HG02798 (cell line): ENCODE measurements around the gene SSRP1.
"Not testable (repeated sequence)": the region's sequence is repeated elsewhere in the genome, so short reads cannot be mapped to it uniquely, and the experiment has no call there.

Source experiments
- ATAC-seq: cut with Tn5 transposase; IDR thresholded peaks from one replicate; pipeline ENCODE4 v1.9.1; 2021; ENCODE audit warnings: mild to moderate bottlenecking; ENCODE audit not compliant: unreplicated experiment, poor library complexity

Gene SSRP1

DNA sequence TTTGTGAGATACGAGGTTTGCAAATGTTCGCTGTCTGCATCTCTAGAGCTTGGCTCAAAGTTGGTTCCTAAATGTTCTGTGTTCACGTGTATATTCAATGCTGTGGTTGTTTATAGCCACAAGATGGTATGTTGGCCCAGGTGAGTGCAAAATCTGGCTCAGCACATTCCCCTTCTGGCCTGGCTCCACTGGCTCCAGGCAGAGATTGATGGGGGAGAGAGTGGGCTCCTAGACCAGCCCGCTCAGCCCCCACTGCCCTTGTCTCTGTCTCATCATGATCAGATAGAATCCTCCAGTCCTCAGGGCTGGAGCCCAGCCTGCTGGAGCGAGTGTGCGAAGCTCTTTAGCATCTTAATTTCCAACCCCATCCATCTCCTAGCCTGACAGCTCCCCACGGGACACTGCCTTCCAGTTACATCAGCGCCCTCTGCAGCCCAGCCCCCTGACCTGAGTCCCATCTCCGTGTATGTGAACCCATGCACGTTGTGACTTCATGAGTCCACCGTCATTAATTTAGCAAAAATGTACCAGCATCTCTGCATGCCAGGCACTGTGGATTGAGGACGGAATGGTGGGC, 4.4 kb upstream of the SSRP1 start:
- ATAC-seq = no peak

- ATAC-seq = no peak
Measured at GRCh38 chr11:57339328-57339727, 3.6 kb upstream of the SSRP1 start.

- no peak for ATAC-seq
Measured at GRCh38 chr11:57338142-57338541, 2.5 kb upstream of the SSRP1 start, which contains the start of gene P2RX3. TSS of gene P2RX3 (plus strand) at chr11:57338352. CDS start at chr11:57338551, 199 bp downstream.

DNA sequence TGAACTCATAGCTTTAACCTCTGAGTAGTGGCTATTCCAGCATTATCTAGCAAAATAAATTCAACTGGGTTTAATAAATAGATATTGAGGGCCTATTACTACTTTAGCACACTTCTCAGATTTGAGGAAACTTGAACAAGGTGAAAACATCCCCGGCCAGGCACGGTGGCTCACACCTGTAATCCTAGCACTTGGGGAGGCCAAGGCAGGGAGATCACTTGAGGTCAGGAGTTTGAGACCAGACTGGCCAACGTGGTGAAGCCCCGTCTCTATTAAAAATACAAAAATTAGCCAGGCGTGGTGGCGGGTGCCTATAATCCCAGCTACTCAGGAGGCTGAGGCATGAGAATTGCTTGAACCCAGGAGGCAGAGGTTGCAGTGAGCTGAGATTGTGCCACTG, 1.2 kb upstream of the SSRP1 start:
- ATAC-seq = not testable (repeated sequence)

GRCh38 chr11:57336111-57336666, 497 bp upstream of the SSRP1 start:
- no peak for ATAC-seq

DNA sequence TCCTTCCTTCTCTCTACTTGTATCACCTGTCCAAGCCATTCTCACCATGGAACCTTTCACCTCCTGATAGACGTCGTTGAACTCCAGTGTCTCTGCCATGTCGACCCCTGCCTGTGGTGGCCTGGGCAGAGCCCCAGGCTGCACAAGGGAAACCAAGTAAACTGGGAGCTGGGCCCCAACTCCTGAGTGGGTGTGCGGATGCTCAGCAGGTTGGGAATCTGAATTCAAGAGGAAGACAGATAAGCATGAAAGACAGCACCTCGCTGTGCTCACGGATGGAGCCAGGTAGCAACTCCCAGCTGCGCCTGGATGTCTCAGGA, 709 bp downstream of the SSRP1 start:
- ATAC-seq = no peak

DNA sequence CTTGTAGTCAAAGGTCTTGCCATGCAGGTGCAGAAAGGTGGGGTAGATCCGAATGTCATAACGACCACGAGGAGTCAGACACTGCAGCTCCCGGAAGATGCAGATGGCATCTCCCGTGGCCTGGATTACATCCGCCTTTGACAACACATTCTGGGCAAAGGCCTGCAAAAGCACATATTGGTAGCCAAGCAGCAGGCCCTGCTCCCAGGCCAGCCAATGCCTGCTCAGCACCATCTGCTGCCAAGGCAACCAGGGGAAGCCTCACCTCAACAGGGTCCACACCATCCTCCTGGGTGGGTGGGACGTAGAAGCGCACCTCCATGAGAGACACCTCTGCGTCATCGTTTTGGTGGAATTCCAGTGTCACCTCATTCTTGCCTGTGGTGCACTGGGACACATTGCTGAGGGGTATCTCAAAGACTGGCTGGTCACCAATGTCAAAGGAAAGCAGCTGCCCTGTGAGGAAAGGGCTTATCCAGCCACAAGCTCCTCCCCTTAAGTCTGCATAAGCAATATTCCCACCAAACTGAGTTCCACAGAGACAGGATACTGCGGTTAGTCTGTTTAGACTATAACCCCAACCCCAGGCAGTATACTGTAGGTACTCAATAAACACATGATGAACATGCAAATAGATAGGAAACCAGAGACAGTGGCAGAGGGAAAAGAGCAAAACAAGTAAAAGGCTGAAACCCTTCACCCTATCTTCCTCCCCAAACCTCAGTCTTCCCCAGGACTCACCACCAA, 2.8 kb downstream of the SSRP1 start:
- ATAC-seq = no peak

- ATAC-seq = no peak
Measured at GRCh38 chr11:57331720-57332119, 4.0 kb downstream of the SSRP1 start.

DNA sequence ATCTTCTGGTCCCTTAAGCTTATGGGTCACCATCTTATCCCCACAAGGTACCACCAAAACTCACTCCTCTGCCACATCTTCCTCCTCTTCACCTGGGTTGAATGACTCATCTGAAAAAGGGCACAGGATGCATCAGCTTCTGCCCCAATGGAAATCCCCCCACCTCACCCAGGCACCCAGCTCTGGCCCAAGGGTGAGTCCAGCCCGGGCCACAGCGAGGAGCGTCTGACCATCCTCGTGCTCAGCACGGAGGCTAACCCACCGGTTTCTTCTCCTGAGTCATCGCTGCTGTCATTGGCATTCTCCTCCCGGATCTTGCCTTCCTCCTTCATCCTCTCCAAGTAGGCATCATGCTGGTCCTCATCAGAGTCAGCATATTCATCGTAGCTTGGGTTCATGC, 5.7 kb downstream of the SSRP1 start:
- no peak for ATAC-seq

DNA sequence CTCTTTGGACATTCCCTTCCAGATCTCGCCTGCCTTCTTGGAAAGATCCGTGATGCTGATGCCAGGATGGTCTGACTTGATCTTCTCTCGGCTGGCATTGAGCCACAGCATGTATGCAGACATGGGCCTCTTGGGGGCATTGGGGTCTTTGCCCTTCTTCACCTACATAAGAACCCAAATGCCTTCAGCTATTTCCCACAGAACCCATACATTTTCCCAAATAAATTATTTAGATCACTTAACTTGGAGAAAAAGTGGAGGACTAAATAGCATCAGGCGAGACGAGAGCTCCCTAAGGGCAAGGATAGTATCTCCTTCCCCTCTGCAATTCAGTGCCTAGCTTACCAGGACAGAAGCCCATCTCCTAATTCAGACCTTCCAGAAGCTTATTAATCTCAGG, 8.0 kb downstream of the SSRP1 start:
- ATAC-seq = no peak

GRCh38 chr11:57325735-57326048, 10.0 kb downstream of the SSRP1 start:
- ATAC-seq = no peak

- peak; percentile 91 for ATAC-seq
Measured at GRCh38 chr11:57324886-57325734, 10.6 kb downstream of the SSRP1 start, which contains the start of gene TNKS1BP1. TSS of gene TNKS1BP1 (minus strand) at chr11:57324952. CDS start at chr11:57321885, 3,067 bp downstream.

DNA sequence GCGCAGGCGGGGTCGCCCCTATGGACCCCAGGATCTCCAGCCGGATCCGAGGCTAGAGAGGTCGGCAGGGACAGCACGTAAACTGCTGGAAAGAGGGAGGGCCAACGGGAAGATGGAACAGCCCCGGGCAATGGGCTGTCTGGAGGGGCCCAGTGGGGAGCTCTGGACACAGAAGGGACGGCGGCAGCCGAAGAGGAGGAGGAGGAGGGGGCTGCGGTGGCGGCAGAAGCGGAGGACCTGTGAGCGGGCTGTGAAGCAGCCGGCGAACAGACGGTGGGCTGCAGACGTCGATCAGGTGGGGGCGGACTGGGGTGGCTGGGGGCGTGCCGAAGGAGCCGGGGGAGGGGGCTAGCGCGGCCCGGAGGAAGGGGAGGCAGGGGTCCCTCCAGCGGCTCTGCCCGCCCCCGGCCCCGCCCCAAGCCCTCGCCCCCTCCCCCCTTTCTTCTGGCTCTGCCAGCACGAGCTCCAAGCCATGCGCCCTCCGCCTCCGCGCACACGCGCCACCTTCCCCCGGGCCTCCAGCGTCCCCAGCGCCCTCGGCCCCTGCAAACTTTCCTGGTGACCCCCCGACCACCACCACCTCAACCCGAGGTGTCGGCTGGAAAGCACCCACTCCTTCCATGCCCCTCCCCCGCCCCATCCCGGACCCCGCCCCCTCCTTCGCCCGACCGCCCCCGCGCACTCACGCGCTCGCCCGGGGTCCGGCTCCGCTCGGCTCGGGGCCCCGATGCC, 11.4 kb downstream of the SSRP1 start:
- ATAC-seq = no peak

DNA sequence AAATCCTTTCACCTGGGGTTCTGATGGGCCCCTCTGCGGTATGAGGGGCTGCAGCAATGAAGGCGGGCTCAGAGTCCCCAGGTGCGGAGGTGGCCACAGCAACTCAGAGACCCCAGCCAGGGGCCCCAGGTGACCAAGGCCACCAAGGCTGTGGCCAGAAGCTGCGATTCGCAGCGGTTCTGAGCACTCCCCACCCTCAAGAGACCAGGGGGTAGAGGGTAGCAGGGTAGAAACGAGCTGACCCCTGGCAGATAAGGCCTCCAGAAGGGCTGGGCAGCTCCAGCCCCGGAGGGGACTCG, 11.9 kb downstream of the SSRP1 start:
- ATAC-seq = no peak

GRCh38 chr11:57323167-57323854, 12.4 kb downstream of the SSRP1 start:
- ATAC-seq = no peak

GRCh38 chr11:57322256-57323166, 13.2 kb downstream of the SSRP1 start:
- ATAC-seq = no peak

GRCh38 chr11:57321388-57322255, 14.1 kb downstream of the SSRP1 start:
- no peak for ATAC-seq

GRCh38 chr11:57320719-57321387, 14.8 kb downstream of the SSRP1 start:
- ATAC-seq = no peak
